B cell (primary cell): ENCODE data around the gene GRK3. TPM values are rescaled to one million over a fixed set of nuclear protein-coding genes. Genes with fewer than 3 reads are reported as not detected.

Experiments used
- ATAC-seq: fragments of 200-7000 bp; cut with Tn5 transposase; one replicate; pipeline ENCODE4 v1.10.0; 2021; ENCODE audit warnings: low read depth, mild to moderate bottlenecking, moderate number of reproducible peaks, moderate library complexity
- CTCF ChIA-PET: fragments of 350-600 bp; sonication (Branson Sonifier 250); formaldehyde crosslinking; loops from one replicate; lab custom pipeline; 2021; ENCODE audit warnings: antibody characterized with exemption, inconsistent platforms; lab: Charles Lee
- POLR2A ChIA-PET: fragments of 350-600 bp; sonication (Branson Sonifier 250); formaldehyde crosslinking; loops from one replicate; lab custom pipeline; 2021; ENCODE audit warnings: antibody characterized with exemption; lab: Charles Lee
- DNase-seq: peaks from one replicate; pipeline ENCODE4 v3.0.0; 2013
- H2AFZ ChIP-seq: 2 replicates; pipeline ENCODE4 v1.6.1; 2012; ENCODE audit warnings: mild to moderate bottlenecking, low read depth, low read length; ENCODE audit not compliant: insufficient read depth, poor library complexity, severe bottlenecking
- H3K27ac ChIP-seq, 2 donors: 1 replicate in 1 of 2; 2 replicates in 1 of 2; pipeline ENCODE4 v1.5.1; 2012 to 2013; ENCODE audit warnings: low read length in 2 of 2, mild to moderate bottlenecking in 2 of 2, moderate library complexity in 1 of 2
- H3K27me3 ChIP-seq, 4 experiments: fragments of 200-600 bp in 1 of 4; sonication (generic) in 1 of 4; replicated peaks in 1 of 4; 1 replicate in 2 of 4; 2 replicates in 2 of 4; pipeline versions ENCODE4 v1.6.1 to v1.7.0; 2013 to 2016; ENCODE audit warnings: low read length in 3 of 4, mild to moderate bottlenecking in 2 of 4, mixed read lengths in 1 of 4, moderate library complexity in 1 of 4; ENCODE audit not compliant: insufficient read depth in 4 of 4, control insufficient read depth in 3 of 4; ENCODE audit errors: control extremely low read depth in 1 of 4
- H3K36me3 ChIP-seq, 2 experiments: replicated peaks in 1 of 2; 1 replicate in 1 of 2; 2 replicates in 1 of 2; pipeline versions ENCODE4 v1.6.1 to v1.7.1; 2013; ENCODE audit warnings: low read length in 1 of 2; ENCODE audit not compliant: insufficient read depth in 2 of 2, control insufficient read depth in 1 of 2; ENCODE audit errors: control extremely low read depth in 1 of 2, extremely low read depth in 1 of 2
- H3K4me1 ChIP-seq, 2 donors: fragments of 200-600 bp in 1 of 2; sonication (generic) in 1 of 2; 1 replicate in 1 of 2; 2 replicates in 1 of 2; pipeline versions ENCODE4 v1.5.1 to v1.6.1; 2013 to 2017; ENCODE audit warnings: low read length in 2 of 2; ENCODE audit not compliant: control insufficient read depth in 2 of 2, insufficient read depth in 2 of 2
- H3K4me2 ChIP-seq: replicated peaks from 2 replicates; pipeline ENCODE3; 2012; ENCODE audit warnings: mild to moderate bottlenecking, low read depth, low read length; ENCODE audit not compliant: poor library complexity, severe bottlenecking
- H3K4me3 ChIP-seq, 5 experiments: fragments of 200-600 bp in 1 of 5; sonication (generic) in 1 of 5; 1 replicate in 3 of 5; 2 replicates in 2 of 5; pipeline versions ENCODE4 v1.5.1 to v1.7.0; 2011 to 2016; ENCODE audit warnings: low read length in 4 of 5, mild to moderate bottlenecking in 4 of 5, low read depth in 2 of 5, control low read depth in 1 of 5, moderate library complexity in 1 of 5; ENCODE audit not compliant: insufficient read depth in 1 of 5; ENCODE audit errors: control extremely low read depth in 1 of 5, extremely low read depth in 1 of 5
- H3K79me2 ChIP-seq: fragments of 200-600 bp; sonication (generic); one replicate; pipeline ENCODE4 v1.6.0; 2016; ENCODE audit warnings: low read length; ENCODE audit not compliant: control insufficient read depth, insufficient read depth
- H3K9ac ChIP-seq: fragments of 200-600 bp; sonication (generic); 2 replicates; pipeline ENCODE4 v1.6.1; 2017; ENCODE audit warnings: mild to moderate bottlenecking, low read length, moderate library complexity
- H3K9me3 ChIP-seq, 3 donors: one replicate each; pipeline versions ENCODE4 v1.6.1 to v1.7.1; 2013; ENCODE audit warnings: low read length in 2 of 3; ENCODE audit not compliant: control insufficient read depth in 2 of 3, insufficient read depth in 1 of 3; ENCODE audit errors: control extremely low read depth in 1 of 3
- H4K20me1 ChIP-seq: 2 replicates; pipeline ENCODE4 v1.6.0; 2012; ENCODE audit warnings: mild to moderate bottlenecking, low read length; ENCODE audit not compliant: insufficient read depth, control insufficient read depth, poor library complexity, severe bottlenecking
- H3K27ac Mint-ChIP-seq: one replicate; pipeline ENCODE4 v1.8.0; 2021; ENCODE audit warnings: mixed read lengths
- H3K27me3 Mint-ChIP-seq: one replicate; pipeline ENCODE4 v1.8.0; 2021; ENCODE audit warnings: mixed read lengths
- H3K4me1 Mint-ChIP-seq: one replicate; pipeline ENCODE4 v1.8.0; 2021; ENCODE audit warnings: mixed read lengths
- H3K4me3 Mint-ChIP-seq: one replicate; pipeline ENCODE4 v1.8.0; 2021; ENCODE audit warnings: mixed read lengths
- H3K9me3 Mint-ChIP-seq: one replicate; pipeline ENCODE4 v1.8.0; 2022; ENCODE audit warnings: mixed read lengths; ENCODE audit not compliant: insufficient read depth
- EZH2 ChIP-seq: IDR thresholded peaks from 2 replicates; pipeline ENCODE4 v1.6.1; 2012; ENCODE audit warnings: borderline replicate concordance, low read depth, mild to moderate bottlenecking, moderate library complexity, low read length; ENCODE audit not compliant: insufficient read depth, poor library complexity, severe bottlenecking
- WGBS: methylation state at CpG from one replicate; pipeline ENCODE4 v1.1.5; 2013; ENCODE audit warnings: missing lambda C conversion rate; ENCODE audit not compliant: insufficient coverage; 5-methylcytosine and 5-hydroxymethylcytosine counted together
- intact Hi-C: fragments of 100-400 bp; cut with micrococcal nuclease; formaldehyde crosslinking; loops from one replicate; pipeline ENCODE4 v1.10.0; 2022
- polyA plus RNA-seq: library from polyadenylated mRNA; depleted of rRNA; stranded (reverse); fragments of >200 nt; gene quantifications from 2 replicates; pipeline ENCODE4 v1.2.3, GENCODE V29; 2012
- total RNA-seq, 2 donors: library from RNA; stranded (reverse); fragments of 120-200 nt in 1 of 2; gene quantifications; 1 replicate in 1 of 2; 2 replicates in 1 of 2; pipeline versions ENCODE4 v1.2.3 to v1.2.4, GENCODE V29; 2013 to 2022
- TF ChIP-seq, protein P1 (sequence below): fragments of 200-600 bp; IDR thresholded peaks from one replicate; pipeline ENCODE4 v1.8.0; 2022; ENCODE audit warnings: antibody characterized with exemption, mild to moderate bottlenecking

Gene GRK3
- total and polyA plus RNA-seq, 2 donors (not counting 1 experiment from before 2014, with no cell fraction given), result 17.6 to 61.0 TPM

GRCh38 chr22:25680956-25681355, 116.5 kb downstream of the GRK3 start:
- CTCF ChIA-PET, result interaction anchor here (1.8 kb wide), 1 partner anchor 137 kb away, joined by 8 read pairs; no protein-coding TSS in a partner anchor

GRCh38 chr22:25682109-25682508, 117.6 kb downstream of the GRK3 start:
- CTCF ChIA-PET, result interaction anchor here (3.0 kb wide), 1 partner anchor 138 kb away, joined by 16 read pairs; no protein-coding TSS in a partner anchor
- H3K36me3 ChIP-seq, result peaks cover 0 to 44% of the 10 kb centered on the region in 2 experiments
- POLR2A ChIA-PET, result no interaction called here

More at GRCh38 chr22:25680956-25681355, 116.5 kb downstream of the GRK3 start:
- Histone ChIP-seq H3K4me1 (no peaks in the 10 kb centered on the region), H3K79me2 (no peaks in the 10 kb centered on the region), H3K36me3 (peaks cover 0 to 46% of the 10 kb centered on the region in 2 experiments), H3K27ac (no peak overlapping the region), H3K9ac (no peak overlapping the region), H3K4me2 (no peak overlapping the region), H3K27me3 (no peaks in the 10 kb centered on the region), H4K20me1 (no peaks in the 10 kb centered on the region), H2AFZ (no peak overlapping the region), H3K9me3 (no peaks in the 10 kb centered on the region), H3K4me3 (no peak overlapping the region)
- H3K4me3 Mint-ChIP-seq, result no peak overlapping the region
- no peak overlapping the region for H3K27ac Mint-ChIP-seq
- no peaks in the 10 kb centered on the region for H3K9me3 Mint-ChIP-seq
- no peaks in the 10 kb centered on the region for H3K4me1 Mint-ChIP-seq
- TF ChIP-seq, protein P1, sequence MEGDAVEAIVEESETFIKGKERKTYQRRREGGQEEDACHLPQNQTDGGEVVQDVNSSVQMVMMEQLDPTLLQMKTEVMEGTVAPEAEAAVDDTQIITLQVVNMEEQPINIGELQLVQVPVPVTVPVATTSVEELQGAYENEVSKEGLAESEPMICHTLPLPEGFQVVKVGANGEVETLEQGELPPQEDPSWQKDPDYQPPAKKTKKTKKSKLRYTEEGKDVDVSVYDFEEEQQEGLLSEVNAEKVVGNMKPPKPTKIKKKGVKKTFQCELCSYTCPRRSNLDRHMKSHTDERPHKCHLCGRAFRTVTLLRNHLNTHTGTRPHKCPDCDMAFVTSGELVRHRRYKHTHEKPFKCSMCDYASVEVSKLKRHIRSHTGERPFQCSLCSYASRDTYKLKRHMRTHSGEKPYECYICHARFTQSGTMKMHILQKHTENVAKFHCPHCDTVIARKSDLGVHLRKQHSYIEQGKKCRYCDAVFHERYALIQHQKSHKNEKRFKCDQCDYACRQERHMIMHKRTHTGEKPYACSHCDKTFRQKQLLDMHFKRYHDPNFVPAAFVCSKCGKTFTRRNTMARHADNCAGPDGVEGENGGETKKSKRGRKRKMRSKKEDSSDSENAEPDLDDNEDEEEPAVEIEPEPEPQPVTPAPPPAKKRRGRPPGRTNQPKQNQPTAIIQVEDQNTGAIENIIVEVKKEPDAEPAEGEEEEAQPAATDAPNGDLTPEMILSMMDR, result no peak
- TF ChIP-seq EZH2, result no peak
- POLR2A ChIA-PET, result no interaction called here
- intact Hi-C loops, result no loop called here
- DNase-seq, result no peak
- H3K27me3 Mint-ChIP-seq, result no peaks in the 10 kb centered on the region
- WGBS, result 98% methylated on average over 5 of the region's 6 CpGs
- no peak for ATAC-seq

More at GRCh38 chr22:25682109-25682508, 117.6 kb downstream of the GRK3 start:
- Mint-ChIP-seq H3K9me3 (no peaks in the 10 kb centered on the region), H3K27me3 (no peaks in the 10 kb centered on the region), H3K4me3 (no peak overlapping the region), H3K27ac (no peak overlapping the region), H3K4me1 (no peaks in the 10 kb centered on the region)
- no peak overlapping the region for H3K27ac ChIP-seq
- H3K4me3 ChIP-seq, result no peak overlapping the region
- H3K4me1 ChIP-seq, result no peaks in the 10 kb centered on the region
- WGBS, result 100% methylated on average over 2 of the region's 3 CpGs
- no peak overlapping the region for H2AFZ ChIP-seq
- intact Hi-C loops, result no loop called here
- no peak for ATAC-seq
- TF ChIP-seq, protein P1, result no peak
- TF ChIP-seq EZH2, result no peak
- H3K79me2 ChIP-seq, result no peaks in the 10 kb centered on the region
- H3K27me3 ChIP-seq, result no peaks in the 10 kb centered on the region
- H3K4me2 ChIP-seq, result no peak overlapping the region
- H3K9me3 ChIP-seq, result no peaks in the 10 kb centered on the region
- no peak for DNase-seq
- H4K20me1 ChIP-seq, result no peaks in the 10 kb centered on the region
- H3K9ac ChIP-seq, result no peak overlapping the region
